OCI-LY1 (cell line): ENCODE results near the gene NDRG2.

Source experiments
- EZH2 ChIP-seq: fragments of 200-600 bp; sonication (generic), shearing (Covaris generic); IDR thresholded peaks from 2 replicates; pipeline ENCODE4 v1.8.0; 2017; ENCODE audit warnings: borderline replicate concordance, mixed run types, mild to moderate bottlenecking, antibody characterized with exemption, low read length, moderate library complexity, mixed read lengths
- TF ChIP-seq, protein P1 (sequence below): fragments of 200-600 bp; sonication (generic), shearing (Covaris generic); IDR thresholded peaks from 2 replicates; pipeline ENCODE4 v1.5.1; 2017; ENCODE audit warnings: mild to moderate bottlenecking, antibody characterized with exemption, low read length, moderate library complexity, mixed read lengths

DNA sequence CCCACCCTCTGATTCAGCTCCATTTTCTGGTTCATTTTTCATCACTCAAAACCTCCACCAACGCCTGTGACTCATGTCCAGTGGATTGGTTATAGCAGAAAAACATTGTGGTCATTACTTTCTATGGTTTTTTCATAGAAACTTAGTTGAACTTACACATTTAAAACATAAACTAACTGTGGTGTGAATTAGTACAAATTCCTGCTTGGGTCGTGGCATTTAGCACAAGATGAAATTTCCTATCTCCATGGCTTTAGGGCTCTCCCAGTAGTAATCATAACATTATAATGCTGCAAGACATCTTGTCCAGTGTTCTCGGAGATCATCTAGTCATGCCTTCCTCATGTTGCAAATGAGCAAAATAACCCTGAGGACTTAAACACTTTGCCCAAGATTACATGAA, 24.4 kb upstream of the NDRG2 start:
- TF ChIP-seq, protein P1, sequence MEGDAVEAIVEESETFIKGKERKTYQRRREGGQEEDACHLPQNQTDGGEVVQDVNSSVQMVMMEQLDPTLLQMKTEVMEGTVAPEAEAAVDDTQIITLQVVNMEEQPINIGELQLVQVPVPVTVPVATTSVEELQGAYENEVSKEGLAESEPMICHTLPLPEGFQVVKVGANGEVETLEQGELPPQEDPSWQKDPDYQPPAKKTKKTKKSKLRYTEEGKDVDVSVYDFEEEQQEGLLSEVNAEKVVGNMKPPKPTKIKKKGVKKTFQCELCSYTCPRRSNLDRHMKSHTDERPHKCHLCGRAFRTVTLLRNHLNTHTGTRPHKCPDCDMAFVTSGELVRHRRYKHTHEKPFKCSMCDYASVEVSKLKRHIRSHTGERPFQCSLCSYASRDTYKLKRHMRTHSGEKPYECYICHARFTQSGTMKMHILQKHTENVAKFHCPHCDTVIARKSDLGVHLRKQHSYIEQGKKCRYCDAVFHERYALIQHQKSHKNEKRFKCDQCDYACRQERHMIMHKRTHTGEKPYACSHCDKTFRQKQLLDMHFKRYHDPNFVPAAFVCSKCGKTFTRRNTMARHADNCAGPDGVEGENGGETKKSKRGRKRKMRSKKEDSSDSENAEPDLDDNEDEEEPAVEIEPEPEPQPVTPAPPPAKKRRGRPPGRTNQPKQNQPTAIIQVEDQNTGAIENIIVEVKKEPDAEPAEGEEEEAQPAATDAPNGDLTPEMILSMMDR: no peak
- TF ChIP-seq EZH2: no peak
